Endothelial cell of umbilical vein (primary cell): ENCODE measurements around the gene CD82. TPM values are rescaled to one million over a fixed set of nuclear protein-coding genes. Genes with fewer than 3 reads are reported as not detected.

Experiments
- BruUV-seq: library from RNA; stranded (reverse); fragments of 400-500 nt; replicated peaks from 2 replicates; lab custom pipeline; 2021; lab: Mats Ljungman, UMichigan
- CTCF ChIA-PET: fragments of 300-600, 350-600 bp; sonication (Branson Sonifier 250); formaldehyde crosslinking; loops from one replicate; lab custom pipeline; 2021; ENCODE audit warnings: antibody characterized with exemption, inconsistent platforms; lab: Charles Lee
- POLR2A ChIA-PET: fragments of 300-600, 350-600 bp; sonication (Branson Sonifier 250); formaldehyde crosslinking; loops from one replicate; lab custom pipeline; 2021; ENCODE audit warnings: antibody characterized with exemption, inconsistent platforms; lab: Charles Lee
- DNase-seq: peaks from one replicate; pipeline ENCODE4 v3.0.0-alpha.2; 2011; ENCODE audit warnings: low read depth, low spot score
- FAIRE-seq: peaks from 2 replicates; lab custom pipeline; 2011; peaks lifted over from hg19 to GRCh38; lab: Jason Lieb, UNC
- H2AFZ ChIP-seq: 2 replicates; pipeline ENCODE4 v1.6.0; 2012; ENCODE audit warnings: low read depth, low read length, control low read depth, inconsistent platforms
- H3K27ac ChIP-seq: 2 replicates; pipeline ENCODE4 v1.5.1; 2011; ENCODE audit warnings: low read depth, mild to moderate bottlenecking, control low read depth, low read length, moderate library complexity; ENCODE audit not compliant: insufficient read depth
- H3K27me3 ChIP-seq, 2 experiments: 2 replicates each; pipeline versions ENCODE4 v1.6.0 to v1.6.1; 2011; ENCODE audit warnings: low read length in 2 of 2, mixed read lengths in 1 of 2; ENCODE audit not compliant: control insufficient read depth in 2 of 2, insufficient read depth in 2 of 2
- H3K36me3 ChIP-seq, 2 experiments: 2 replicates in 1 of 2; 3 replicates in 1 of 2; pipeline ENCODE4 v1.5.1; 2011; ENCODE audit warnings: low read length in 2 of 2, mild to moderate bottlenecking in 1 of 2, moderate library complexity in 1 of 2; ENCODE audit not compliant: control insufficient read depth in 2 of 2, insufficient read depth in 2 of 2; ENCODE audit errors: extremely low read depth in 1 of 2
- H3K4me1 ChIP-seq: 3 replicates; pipeline ENCODE4 v1.5.1; 2011; ENCODE audit warnings: mild to moderate bottlenecking, low read length; ENCODE audit not compliant: control insufficient read depth, insufficient read depth; ENCODE audit errors: extremely low read depth
- H3K4me2 ChIP-seq: 2 replicates; pipeline ENCODE4 v1.6.1; 2011; ENCODE audit warnings: low read length, control low read depth, mixed read lengths; ENCODE audit not compliant: insufficient read depth
- H3K4me3 ChIP-seq, 3 experiments: fragments of 200-600 bp in 1 of 3; sonication (generic), shearing (Covaris generic) in 1 of 3; replicated peaks in 1 of 3; 2 replicates each; pipeline ENCODE4 v1.5.1; 2011 to 2016; ENCODE audit warnings: control low read depth in 3 of 3, low read length in 3 of 3, mild to moderate bottlenecking in 2 of 3, inconsistent platforms in 1 of 3, low read depth in 1 of 3, moderate library complexity in 1 of 3; ENCODE audit not compliant: insufficient read depth in 1 of 3
- H3K79me2 ChIP-seq: 2 replicates; pipeline ENCODE4 v1.6.0; 2012; ENCODE audit warnings: low read length, inconsistent platforms; ENCODE audit not compliant: control insufficient read depth, insufficient read depth
- H3K9ac ChIP-seq: replicated peaks from 2 replicates; pipeline ENCODE3; 2011; ENCODE audit warnings: low read length, control low read depth; ENCODE audit not compliant: insufficient read depth; ENCODE audit errors: extremely low read depth
- H3K9me1 ChIP-seq: replicated peaks from 3 replicates; pipeline ENCODE4 v1.6.0; 2011; ENCODE audit warnings: mild to moderate bottlenecking, low read length; ENCODE audit not compliant: control insufficient read depth, insufficient read depth; ENCODE audit errors: extremely low read depth
- H3K9me3 ChIP-seq: replicated peaks from 2 replicates; pipeline ENCODE4 v1.5.1; 2012; ENCODE audit warnings: low read length, inconsistent platforms; ENCODE audit not compliant: control insufficient read depth, insufficient read depth
- H4K20me1 ChIP-seq: replicated peaks from 2 replicates; pipeline ENCODE3; 2011; ENCODE audit warnings: mild to moderate bottlenecking, low read length; ENCODE audit not compliant: control insufficient read depth, insufficient read depth; ENCODE audit errors: extremely low read depth
- EZH2 ChIP-seq: IDR thresholded peaks from 2 replicates; pipeline ENCODE4 v1.6.1; 2012; ENCODE audit warnings: borderline replicate concordance, low read depth, mild to moderate bottlenecking, moderate library complexity, low read length, inconsistent platforms; ENCODE audit not compliant: severe bottlenecking
- FOS ChIP-seq: IDR thresholded peaks from 2 replicates; pipeline ENCODE4 v1.6.1; 2011; ENCODE audit warnings: mild to moderate bottlenecking, low read length, moderate library complexity, borderline replicate concordance; ENCODE audit not compliant: insufficient read depth
- JUN ChIP-seq: IDR thresholded peaks from 2 replicates; pipeline ENCODE4 v1.6.1; 2011; ENCODE audit warnings: borderline replicate concordance, low read depth; ENCODE audit not compliant: insufficient read length, insufficient read depth
- MYC ChIP-seq: IDR thresholded peaks from one replicate; pipeline ENCODE4 v1.6.1; 2011; ENCODE audit warnings: mild to moderate bottlenecking, low read depth, low read length
- POLR2A ChIP-seq: IDR thresholded peaks from 2 replicates; pipeline ENCODE4 v1.6.1; 2012; ENCODE audit warnings: low read depth, mild to moderate bottlenecking, control low read depth, low read length
- dilution Hi-C: fragments of 300-500 bp; cut with MboI; formaldehyde crosslinking; loops from one replicate; pipeline ENCODE4 v1.15.0; 2019; ENCODE audit warnings: low sequenced_read_pairs; ENCODE audit not compliant: extremely low pct_ligation_motif_present
- intact Hi-C: fragments of 100-400 bp; cut with micrococcal nuclease; formaldehyde crosslinking; loops from one replicate; pipeline ENCODE4 v1.10.0; 2022
- polyA plus RNA-seq, 4 experiments: library from polyadenylated mRNA; depleted of rRNA in 3 of 4; stranded (reverse) in 3 of 4; unstranded in 1 of 4; fragments of >200 nt; gene quantifications; 2 replicates each; pipeline versions ENCODE4 v1.2.1 to v1.2.3, GENCODE V29; 2011 to 2012; ENCODE audit warnings: missing spikeins in 1 of 4
- total RNA-seq: library from RNA; stranded (reverse); gene quantifications from 2 replicates; pipeline ENCODE4 v1.2.3, GENCODE V29; 2021
- TF ChIP-seq, protein P1 (sequence below): IDR thresholded peaks from 2 replicates; pipeline ENCODE4 v1.6.1; 2011; ENCODE audit not compliant: insufficient read depth, insufficient read length
- TF ChIP-seq, protein P2 (sequence below), 2 donors: IDR thresholded peaks; 1 replicate in 1 of 2; 2 replicates in 1 of 2; pipeline ENCODE4 v1.5.1; 2011; ENCODE audit warnings: low read length in 2 of 2, mild to moderate bottlenecking in 2 of 2, moderate library complexity in 2 of 2, control low read depth in 1 of 2, inconsistent platforms in 1 of 2, low read depth in 1 of 2; ENCODE audit not compliant: insufficient read depth in 1 of 2; ENCODE audit errors: extremely low read depth in 1 of 2

Gene CD82
- total and polyA plus RNA-seq, 2 donors (not counting 3 experiments of a cell fraction or from before 2014, with no cell fraction given) = 17.9 to 25.2 TPM

DNA sequence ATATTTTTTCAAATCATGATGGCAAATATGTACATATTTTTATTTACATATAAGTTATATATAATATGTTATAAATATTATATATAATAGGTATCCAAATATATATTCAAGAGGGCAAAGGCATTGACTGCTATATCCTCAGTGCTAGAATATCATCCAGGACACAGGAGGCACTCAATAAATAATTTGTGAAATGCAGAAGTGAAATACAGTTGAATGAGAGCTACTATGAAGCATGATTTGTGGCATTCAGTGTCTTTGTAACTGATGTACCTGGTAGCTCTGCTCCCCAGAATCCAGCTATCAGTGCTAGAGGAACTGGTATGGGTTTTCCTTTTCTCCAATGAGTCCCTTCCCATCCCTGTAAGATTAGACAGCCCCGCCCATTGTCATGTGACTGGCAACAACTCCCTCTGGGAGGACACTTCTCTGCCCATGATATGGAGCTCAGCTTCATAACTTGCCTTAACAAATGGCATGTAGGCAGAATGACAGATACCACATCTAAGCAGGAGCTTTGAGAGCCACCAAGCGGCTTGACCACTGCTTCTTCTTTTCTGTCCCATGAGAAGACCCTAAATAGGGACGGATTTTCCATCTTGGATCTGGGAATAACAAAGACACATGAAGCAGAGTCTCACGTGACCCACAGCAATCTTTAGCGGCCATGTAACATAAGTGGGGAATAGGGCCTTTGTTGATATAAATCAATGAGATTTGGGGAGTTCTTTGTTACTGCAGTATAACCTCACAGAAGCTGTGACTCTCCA is 10.2 kb upstream of the CD82 start:
- Histone ChIP-seq H2AFZ (no peak overlapping the region), H3K9ac (no peak overlapping the region), H3K4me2 (no peak overlapping the region), H4K20me1 (no peaks in the 10 kb centered on the region), H3K4me3 (no peak overlapping the region), H3K9me1 (no peaks in the 10 kb centered on the region), H3K27me3 (peaks cover 2 to 4% of the 10 kb centered on the region in 2 experiments), H3K36me3 (no peaks in the 10 kb centered on the region), H3K27ac (no peak overlapping the region), H3K79me2 (no peaks in the 10 kb centered on the region), H3K4me1 (no peaks in the 10 kb centered on the region), H3K9me3 (no peaks in the 10 kb centered on the region)
- POLR2A ChIA-PET = interaction anchor here (1.5 kb wide), 1 partner anchor 10 kb away, joined by 3 read pairs; the partner anchor contains the start of gene CD82
- TF ChIP-seq MYC = no peak
- TF ChIP-seq JUN = no peak
- TF ChIP-seq FOS = no peak
- TF ChIP-seq EZH2 = no peak
- DNase-seq (no peak), FAIRE-seq (no peak)
- intact Hi-C loops = loop anchor here (5.0 kb wide), 1 partner anchor 337 kb away; no protein-coding TSS in a partner anchor
- CTCF ChIA-PET = interaction anchor here (0.8 to 15.9 kb wide), 11 partner anchors 10 to 461 kb away, joined by 3 to 860 read pairs (median 5); partner anchors contain the start of gene CD82
- BruUV-seq = no TSS peak
- dilution Hi-C loops = no loop called here

DNA sequence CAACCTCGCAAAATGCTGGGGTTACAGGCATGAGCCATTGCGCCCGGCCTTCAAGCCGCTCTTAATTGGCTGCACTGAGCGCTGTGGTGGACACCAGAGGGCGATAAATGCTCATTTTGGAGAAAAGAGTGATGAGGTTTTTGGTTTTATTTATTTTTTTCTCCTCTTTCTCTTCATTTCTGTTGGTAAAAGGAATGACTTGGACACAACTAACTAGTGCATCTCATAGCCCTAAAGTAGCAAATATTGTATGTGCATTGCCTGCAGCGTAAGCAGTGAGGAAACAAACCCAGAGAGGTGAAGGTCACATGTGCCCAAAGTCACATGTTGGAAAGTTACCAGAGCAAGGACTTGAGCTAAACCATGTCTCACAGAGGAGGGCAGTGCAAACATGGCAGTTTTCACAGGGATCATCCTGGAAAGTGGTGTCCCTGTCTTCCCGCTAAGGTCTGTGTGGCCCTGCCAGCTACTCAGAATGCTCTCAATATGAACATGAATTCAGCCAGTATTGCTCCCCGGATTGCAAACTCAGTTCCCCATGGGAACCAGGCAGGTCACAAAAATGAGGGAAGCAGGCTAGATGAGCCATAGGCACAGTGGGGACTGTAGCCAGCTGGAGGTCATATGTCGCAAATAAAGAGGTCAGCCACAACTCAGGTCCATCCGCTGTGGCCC is 8.6 kb upstream of the CD82 start:
- DNase-seq (peak; percentile 61), FAIRE-seq (peak; percentile 79)
- Histone ChIP-seq H3K79me2 (no peaks in the 10 kb centered on the region), H3K4me1 (no peaks in the 10 kb centered on the region), H3K27me3 (peaks cover 2 to 4% of the 10 kb centered on the region in 2 experiments), H3K27ac (no peak overlapping the region), H2AFZ (peak overlapping the region; percentile 31), H3K36me3 (no peaks in the 10 kb centered on the region), H3K9me3 (no peaks in the 10 kb centered on the region), H3K9ac (no peak overlapping the region), H3K4me2 (no peak overlapping the region), H3K4me3 (no peak overlapping the region), H3K9me1 (no peaks in the 10 kb centered on the region), H4K20me1 (no peaks in the 10 kb centered on the region)
- ChIA-PET POLR2A (interaction anchor here (0.7 kb wide), 1 partner anchor 61 kb away, joined by 3 read pairs; no protein-coding TSS in a partner anchor), CTCF (interaction anchor here (0.6 to 15.9 kb wide), 26 partner anchors 8 to 463 kb away, joined by 3 to 860 read pairs (median 4); partner anchors contain the start of gene CD82)
- no TSS peak for BruUV-seq
- intact Hi-C loops (loop anchor here (1.0 to 5.0 kb wide), 3 partner anchors 60 to 354 kb away; no protein-coding TSS in a partner anchor), dilution Hi-C loops (no loop called here)
- TF ChIP-seq, protein P1, sequence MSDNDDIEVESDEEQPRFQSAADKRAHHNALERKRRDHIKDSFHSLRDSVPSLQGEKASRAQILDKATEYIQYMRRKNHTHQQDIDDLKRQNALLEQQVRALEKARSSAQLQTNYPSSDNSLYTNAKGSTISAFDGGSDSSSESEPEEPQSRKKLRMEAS = no peak
- TF ChIP-seq JUN (no peak), POLR2A (no peak)
- TF ChIP-seq, protein P2, sequence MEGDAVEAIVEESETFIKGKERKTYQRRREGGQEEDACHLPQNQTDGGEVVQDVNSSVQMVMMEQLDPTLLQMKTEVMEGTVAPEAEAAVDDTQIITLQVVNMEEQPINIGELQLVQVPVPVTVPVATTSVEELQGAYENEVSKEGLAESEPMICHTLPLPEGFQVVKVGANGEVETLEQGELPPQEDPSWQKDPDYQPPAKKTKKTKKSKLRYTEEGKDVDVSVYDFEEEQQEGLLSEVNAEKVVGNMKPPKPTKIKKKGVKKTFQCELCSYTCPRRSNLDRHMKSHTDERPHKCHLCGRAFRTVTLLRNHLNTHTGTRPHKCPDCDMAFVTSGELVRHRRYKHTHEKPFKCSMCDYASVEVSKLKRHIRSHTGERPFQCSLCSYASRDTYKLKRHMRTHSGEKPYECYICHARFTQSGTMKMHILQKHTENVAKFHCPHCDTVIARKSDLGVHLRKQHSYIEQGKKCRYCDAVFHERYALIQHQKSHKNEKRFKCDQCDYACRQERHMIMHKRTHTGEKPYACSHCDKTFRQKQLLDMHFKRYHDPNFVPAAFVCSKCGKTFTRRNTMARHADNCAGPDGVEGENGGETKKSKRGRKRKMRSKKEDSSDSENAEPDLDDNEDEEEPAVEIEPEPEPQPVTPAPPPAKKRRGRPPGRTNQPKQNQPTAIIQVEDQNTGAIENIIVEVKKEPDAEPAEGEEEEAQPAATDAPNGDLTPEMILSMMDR (IDR thresholded peaks at IDR 0.05; ENCODE audit: extremely low read depth in 1 of 2, insufficient read depth in 1 of 2, low read depth in 1 of 2, low read length in 2 of 2) = peak; percentile 51 to 76
